K562 (cell line): ENCODE measurements around the gene TMEM131L. TPM values are rescaled to one million over a fixed set of nuclear protein-coding genes. Genes with fewer than 3 reads are reported as not detected.

ENCODE experiments used
- ADNP ChIP-seq: fragments of 200-800 bp; sonication (Bioruptor generic); IDR thresholded peaks from 2 replicates; pipeline ENCODE4 v1.6.1; 2016; ENCODE audit warnings: missing genetic modification characterization, missing compliant biosample characterization
- CREB1 ChIP-seq, 2 experiments: sonication (generic) in 1 of 2; formaldehyde crosslinking in 1 of 2; IDR thresholded peaks; 2 replicates each; pipeline versions ENCODE4 v1.6.1 to v1.8.0; 2012 to 2022; ENCODE audit warnings: inconsistent platforms in 1 of 2, mild to moderate bottlenecking in 1 of 2, missing genetic modification reagents in 1 of 2, moderate library complexity in 1 of 2
- FOXK1 ChIP-seq: sonication (generic); formaldehyde crosslinking; IDR thresholded peaks from 2 replicates; pipeline ENCODE4 v1.8.0; 2022; ENCODE audit warnings: missing genetic modification reagents, mild to moderate bottlenecking, borderline replicate concordance
- FUS ChIP-seq: fragments of 200-400 bp; formaldehyde crosslinking; optimal IDR thresholded peaks from 2 replicates; pipeline ENCODE3; 2017; ENCODE audit warnings: low read depth, low read length
- LCOR ChIP-seq: sonication (generic); formaldehyde crosslinking; IDR thresholded peaks from 2 replicates; pipeline ENCODE4 v1.8.0; 2022; ENCODE audit warnings: mild to moderate bottlenecking, missing genetic modification reagents
- MYBL2 ChIP-seq, 2 experiments: fragments of 450-650 bp in 1 of 2; sonication (generic) in 1 of 2; formaldehyde crosslinking in 1 of 2; IDR thresholded peaks; 2 replicates each; pipeline versions ENCODE4 v1.6.1 to v1.8.1; 2017 to 2022; ENCODE audit warnings: borderline replicate concordance in 1 of 2, inconsistent platforms in 1 of 2, low read depth in 1 of 2, mild to moderate bottlenecking in 1 of 2, missing genetic modification reagents in 1 of 2, moderate library complexity in 1 of 2
- NELFE ChIP-seq: IDR thresholded peaks from 2 replicates; pipeline ENCODE4 v1.6.1; 2011; ENCODE audit warnings: mild to moderate bottlenecking; ENCODE audit not compliant: insufficient read depth, insufficient read length
- NFE2L1 ChIP-seq: fragments of 450-650 bp; IDR thresholded peaks from 2 replicates; pipeline ENCODE4 v1.6.1; 2016; ENCODE audit warnings: missing genetic modification characterization, low read depth, mild to moderate bottlenecking, missing compliant biosample characterization, moderate library complexity, borderline replicate concordance
- NFYB ChIP-seq: IDR thresholded peaks from 2 replicates; pipeline ENCODE4 v1.6.1; 2011; ENCODE audit warnings: mild to moderate bottlenecking, moderate library complexity; ENCODE audit not compliant: insufficient read length; ENCODE audit errors: extremely low read depth
- SMARCA4 ChIP-seq: fragments of 450-650 bp; IDR thresholded peaks from 2 replicates; pipeline ENCODE4 v1.6.1; 2016
- SMARCC2 ChIP-seq: fragments of 450-650 bp; IDR thresholded peaks from 2 replicates; pipeline ENCODE4 v1.6.1; 2017; ENCODE audit warnings: antibody characterized with exemption, moderate library complexity, mild to moderate bottlenecking, low read depth
- TBP ChIP-seq: optimal IDR thresholded peaks from 2 replicates; pipeline ENCODE3; 2011; ENCODE audit warnings: low read depth, low read length, improper control_type of control experiment
- TCF3 ChIP-seq: sonication (generic); formaldehyde crosslinking; IDR thresholded peaks from 2 replicates; pipeline ENCODE4 v1.4.0; 2020; ENCODE audit warnings: mild to moderate bottlenecking, missing genetic modification reagents
- polyA plus RNA-seq, 8 experiments: library from polyadenylated mRNA; depleted of rRNA in 4 of 8; stranded (reverse) in 5 of 8; unstranded in 3 of 8; fragments of >200 nt; fragmentation: Nextera tagmentation in 2 of 8; fragmentation: Illumina TruSeq in 1 of 8; extraction: Ambion mirVana in 2 of 8; extraction: Trizol in 1 of 8; gene quantifications; 2 replicates each; pipeline versions ENCODE4 v1.2.1 to v1.2.3, GENCODE V29; 2011 to 2014; ENCODE audit warnings: inconsistent platforms in 1 of 8, missing spikeins in 1 of 8
- total RNA-seq, 7 experiments: library from RNA; depleted of rRNA in 6 of 7; stranded (reverse); fragments of >200 nt in 6 of 7; fragmentation: Illumina TruSeq in 2 of 7; extraction: Trizol in 2 of 7; gene quantifications; 2 replicates each; pipeline versions ENCODE4 v1.2.1 to v1.2.3, GENCODE V29; 2011 to 2021; ENCODE audit warnings: low replicate concordance in 1 of 7
- TF ChIP-seq, protein P1 (sequence below): fragments of 200-400 bp; formaldehyde crosslinking; IDR thresholded peaks from 2 replicates; pipeline ENCODE4 v1.6.1; 2017; ENCODE audit warnings: mild to moderate bottlenecking, low read depth, low read length, moderate library complexity
- TF ChIP-seq, protein P2 (sequence below), 2 experiments: fragments of 450-650 bp; conservative IDR thresholded peaks; 2 replicates each; pipeline ENCODE4 v1.6.1; 2017; ENCODE audit warnings: mild to moderate bottlenecking in 2 of 2, moderate library complexity in 2 of 2
- TF ChIP-seq, protein P3 (sequence below): fragments of 200-800 bp; sonication (Bioruptor generic); IDR thresholded peaks from 2 replicates; pipeline ENCODE4 v1.6.1; 2017; ENCODE audit warnings: missing genetic modification characterization, missing compliant biosample characterization
- TF ChIP-seq, protein P4 (sequence below): fragments of 150-350 bp; conservative IDR thresholded peaks from 2 replicates; pipeline ENCODE4 v1.6.1; 2014; ENCODE audit warnings: low read length
- TF ChIP-seq, protein P5 (sequence below): sonication (generic); formaldehyde crosslinking; IDR thresholded peaks from 2 replicates; pipeline ENCODE4 v1.8.1; 2023; ENCODE audit warnings: mild to moderate bottlenecking, missing genetic modification reagents

The TMEM131L gene
- total and polyA plus RNA-seq, 9 of the 15 experiments (the other 6 are each of a cell fraction or from before 2014, with no cell fraction given), result 1.2 to 20.8 (median 12.9) TPM

DNA sequence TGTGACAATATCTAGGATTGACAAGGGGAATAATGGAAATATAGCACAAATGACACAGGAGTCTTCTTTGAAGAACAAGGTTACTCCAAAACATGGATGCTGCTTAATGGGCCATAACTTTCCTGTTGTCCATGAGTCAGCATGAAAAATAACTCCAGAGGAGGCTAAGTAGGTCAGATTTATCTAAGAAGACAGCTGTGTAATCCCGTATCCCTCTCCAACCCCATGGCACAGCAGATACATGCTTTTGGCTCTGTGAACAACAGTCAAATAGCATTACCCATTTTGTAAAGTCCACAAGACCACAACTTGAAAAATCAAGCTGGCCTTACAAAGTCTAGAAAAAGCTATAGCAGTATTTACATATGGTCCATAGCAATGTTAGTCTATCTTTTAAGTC, 2.1 kb upstream of the TMEM131L start (continued):
- TF ChIP-seq, protein P1, sequence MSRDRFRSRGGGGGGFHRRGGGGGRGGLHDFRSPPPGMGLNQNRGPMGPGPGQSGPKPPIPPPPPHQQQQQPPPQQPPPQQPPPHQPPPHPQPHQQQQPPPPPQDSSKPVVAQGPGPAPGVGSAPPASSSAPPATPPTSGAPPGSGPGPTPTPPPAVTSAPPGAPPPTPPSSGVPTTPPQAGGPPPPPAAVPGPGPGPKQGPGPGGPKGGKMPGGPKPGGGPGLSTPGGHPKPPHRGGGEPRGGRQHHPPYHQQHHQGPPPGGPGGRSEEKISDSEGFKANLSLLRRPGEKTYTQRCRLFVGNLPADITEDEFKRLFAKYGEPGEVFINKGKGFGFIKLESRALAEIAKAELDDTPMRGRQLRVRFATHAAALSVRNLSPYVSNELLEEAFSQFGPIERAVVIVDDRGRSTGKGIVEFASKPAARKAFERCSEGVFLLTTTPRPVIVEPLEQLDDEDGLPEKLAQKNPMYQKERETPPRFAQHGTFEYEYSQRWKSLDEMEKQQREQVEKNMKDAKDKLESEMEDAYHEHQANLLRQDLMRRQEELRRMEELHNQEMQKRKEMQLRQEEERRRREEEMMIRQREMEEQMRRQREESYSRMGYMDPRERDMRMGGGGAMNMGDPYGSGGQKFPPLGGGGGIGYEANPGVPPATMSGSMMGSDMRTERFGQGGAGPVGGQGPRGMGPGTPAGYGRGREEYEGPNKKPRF, result no peak
- TF ChIP-seq, protein P2, sequence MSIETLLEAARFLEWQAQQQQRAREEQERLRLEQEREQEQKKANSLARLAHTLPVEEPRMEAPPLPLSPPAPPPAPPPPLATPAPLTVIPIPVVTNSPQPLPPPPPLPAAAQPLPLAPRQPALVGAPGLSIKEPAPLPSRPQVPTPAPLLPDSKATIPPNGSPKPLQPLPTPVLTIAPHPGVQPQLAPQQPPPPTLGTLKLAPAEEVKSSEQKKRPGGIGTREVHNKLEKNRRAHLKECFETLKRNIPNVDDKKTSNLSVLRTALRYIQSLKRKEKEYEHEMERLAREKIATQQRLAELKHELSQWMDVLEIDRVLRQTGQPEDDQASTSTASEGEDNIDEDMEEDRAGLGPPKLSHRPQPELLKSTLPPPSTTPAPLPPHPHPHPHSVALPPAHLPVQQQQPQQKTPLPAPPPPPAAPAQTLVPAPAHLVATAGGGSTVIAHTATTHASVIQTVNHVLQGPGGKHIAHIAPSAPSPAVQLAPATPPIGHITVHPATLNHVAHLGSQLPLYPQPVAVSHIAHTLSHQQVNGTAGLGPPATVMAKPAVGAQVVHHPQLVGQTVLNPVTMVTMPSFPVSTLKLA (conservative IDR thresholded peaks at IDR 0.05), result peak; percentile 51 to 80; a peak in 3 of 4 replicates
- TF ChIP-seq, protein P3, sequence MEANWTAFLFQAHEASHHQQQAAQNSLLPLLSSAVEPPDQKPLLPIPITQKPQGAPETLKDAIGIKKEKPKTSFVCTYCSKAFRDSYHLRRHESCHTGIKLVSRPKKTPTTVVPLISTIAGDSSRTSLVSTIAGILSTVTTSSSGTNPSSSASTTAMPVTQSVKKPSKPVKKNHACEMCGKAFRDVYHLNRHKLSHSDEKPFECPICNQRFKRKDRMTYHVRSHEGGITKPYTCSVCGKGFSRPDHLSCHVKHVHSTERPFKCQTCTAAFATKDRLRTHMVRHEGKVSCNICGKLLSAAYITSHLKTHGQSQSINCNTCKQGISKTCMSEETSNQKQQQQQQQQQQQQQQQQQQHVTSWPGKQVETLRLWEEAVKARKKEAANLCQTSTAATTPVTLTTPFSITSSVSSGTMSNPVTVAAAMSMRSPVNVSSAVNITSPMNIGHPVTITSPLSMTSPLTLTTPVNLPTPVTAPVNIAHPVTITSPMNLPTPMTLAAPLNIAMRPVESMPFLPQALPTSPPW (CRISPR knock-in tag), result peak; percentile 48
- TF ChIP-seq, protein P4, sequence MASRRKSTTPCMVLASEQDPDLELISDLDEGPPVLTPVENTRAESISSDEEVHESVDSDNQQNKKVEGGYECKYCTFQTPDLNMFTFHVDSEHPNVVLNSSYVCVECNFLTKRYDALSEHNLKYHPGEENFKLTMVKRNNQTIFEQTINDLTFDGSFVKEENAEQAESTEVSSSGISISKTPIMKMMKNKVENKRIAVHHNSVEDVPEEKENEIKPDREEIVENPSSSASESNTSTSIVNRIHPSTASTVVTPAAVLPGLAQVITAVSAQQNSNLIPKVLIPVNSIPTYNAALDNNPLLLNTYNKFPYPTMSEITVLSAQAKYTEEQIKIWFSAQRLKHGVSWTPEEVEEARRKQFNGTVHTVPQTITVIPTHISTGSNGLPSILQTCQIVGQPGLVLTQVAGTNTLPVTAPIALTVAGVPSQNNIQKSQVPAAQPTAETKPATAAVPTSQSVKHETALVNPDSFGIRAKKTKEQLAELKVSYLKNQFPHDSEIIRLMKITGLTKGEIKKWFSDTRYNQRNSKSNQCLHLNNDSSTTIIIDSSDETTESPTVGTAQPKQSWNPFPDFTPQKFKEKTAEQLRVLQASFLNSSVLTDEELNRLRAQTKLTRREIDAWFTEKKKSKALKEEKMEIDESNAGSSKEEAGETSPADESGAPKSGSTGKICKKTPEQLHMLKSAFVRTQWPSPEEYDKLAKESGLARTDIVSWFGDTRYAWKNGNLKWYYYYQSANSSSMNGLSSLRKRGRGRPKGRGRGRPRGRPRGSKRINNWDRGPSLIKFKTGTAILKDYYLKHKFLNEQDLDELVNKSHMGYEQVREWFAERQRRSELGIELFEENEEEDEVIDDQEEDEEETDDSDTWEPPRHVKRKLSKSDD, result no peak
- TF ChIP-seq CREB1 (IDR thresholded peaks at IDR 0.05), result peak; percentile 37; the same call in 1 of the 2 replicates
- TF ChIP-seq CREB1 (CRISPR knock-in tag; IDR thresholded peaks at IDR 0.05), result no peak
- TF ChIP-seq TBP, result no peak
- TF ChIP-seq FOXK1, result no peak
- peak; percentile 92 for TF ChIP-seq TCF3 (CRISPR knock-in tag)
- no peak for TF ChIP-seq MYBL2 (IDR thresholded peaks at IDR 0.05; ENCODE audit: low read depth)
- TF ChIP-seq MYBL2 (CRISPR knock-in tag; IDR thresholded peaks at IDR 0.05; ENCODE audit: borderline replicate concordance), result no peak
- TF ChIP-seq ADNP (tag), result no peak
- TF ChIP-seq LCOR, result 0 out of 2 replicates have a peak, but pooled peaks have one; percentile 48
- TF ChIP-seq NFE2L1 (tag), result peak; percentile 74; the same call in 1 of the 2 replicates
- TF ChIP-seq, protein P5, sequence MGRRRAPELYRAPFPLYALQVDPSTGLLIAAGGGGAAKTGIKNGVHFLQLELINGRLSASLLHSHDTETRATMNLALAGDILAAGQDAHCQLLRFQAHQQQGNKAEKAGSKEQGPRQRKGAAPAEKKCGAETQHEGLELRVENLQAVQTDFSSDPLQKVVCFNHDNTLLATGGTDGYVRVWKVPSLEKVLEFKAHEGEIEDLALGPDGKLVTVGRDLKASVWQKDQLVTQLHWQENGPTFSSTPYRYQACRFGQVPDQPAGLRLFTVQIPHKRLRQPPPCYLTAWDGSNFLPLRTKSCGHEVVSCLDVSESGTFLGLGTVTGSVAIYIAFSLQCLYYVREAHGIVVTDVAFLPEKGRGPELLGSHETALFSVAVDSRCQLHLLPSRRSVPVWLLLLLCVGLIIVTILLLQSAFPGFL, result no peak
- no peak for TF ChIP-seq FUS
- peak; percentile 95 for TF ChIP-seq SMARCA4
- TF ChIP-seq NFYB, result no peak
- peak; percentile 82 for TF ChIP-seq SMARCC2
- no peak for TF ChIP-seq NELFE
